ELF-1 (cell line): ENCODE results near the gene HLA-DOA.
A peak's percentile ranks its signal among the peaks of the same experiment; 100 is the strongest.

Experiments
- DNase-seq: peaks from one replicate; pipeline ENCODE4 v3.0.0-alpha.2; 2016; ENCODE audit warnings: low read depth, low spot score

Gene HLA-DOA

DNA sequence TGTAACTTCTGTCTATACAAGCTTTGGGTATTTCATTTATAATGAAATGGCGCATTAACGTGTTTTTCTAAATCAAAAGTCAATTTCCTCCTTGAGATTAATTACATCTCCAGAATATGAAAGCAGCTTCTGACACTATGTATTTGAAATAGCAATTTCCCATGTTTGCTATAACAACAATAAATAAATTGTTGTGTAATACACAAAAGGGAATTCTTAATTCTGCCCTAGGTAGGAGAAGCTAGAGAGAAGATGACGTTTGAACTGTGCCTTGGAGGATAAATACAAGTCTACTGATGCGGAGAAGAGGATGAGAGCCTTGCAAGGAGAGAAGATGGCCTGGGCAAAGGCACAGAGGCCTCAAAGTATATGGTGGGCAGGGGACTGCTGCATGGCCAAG lies 7.6 kb upstream of the HLA-DOA start:
- DNase-seq, result no peak

DNA sequence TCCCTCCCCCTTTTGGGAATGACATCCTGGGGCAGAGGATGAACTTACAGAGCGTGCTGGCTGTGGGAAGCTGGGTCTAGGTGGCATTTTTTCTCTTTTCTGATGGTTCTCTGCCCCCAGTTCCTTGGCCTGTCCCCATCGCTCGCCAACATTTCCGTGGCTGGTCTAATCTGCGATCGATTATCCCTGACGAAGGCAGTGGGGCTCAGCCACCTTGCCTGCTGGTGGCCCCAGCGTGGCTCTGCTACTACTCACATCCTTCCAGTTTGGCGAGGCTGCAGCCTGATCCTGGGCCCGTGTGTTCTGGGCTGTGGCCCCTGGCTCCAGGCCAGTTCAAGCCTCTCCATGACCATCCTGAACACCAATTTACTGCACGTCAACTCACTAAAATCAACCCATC lies 6.4 kb upstream of the HLA-DOA start:
- no peak for DNase-seq

DNA sequence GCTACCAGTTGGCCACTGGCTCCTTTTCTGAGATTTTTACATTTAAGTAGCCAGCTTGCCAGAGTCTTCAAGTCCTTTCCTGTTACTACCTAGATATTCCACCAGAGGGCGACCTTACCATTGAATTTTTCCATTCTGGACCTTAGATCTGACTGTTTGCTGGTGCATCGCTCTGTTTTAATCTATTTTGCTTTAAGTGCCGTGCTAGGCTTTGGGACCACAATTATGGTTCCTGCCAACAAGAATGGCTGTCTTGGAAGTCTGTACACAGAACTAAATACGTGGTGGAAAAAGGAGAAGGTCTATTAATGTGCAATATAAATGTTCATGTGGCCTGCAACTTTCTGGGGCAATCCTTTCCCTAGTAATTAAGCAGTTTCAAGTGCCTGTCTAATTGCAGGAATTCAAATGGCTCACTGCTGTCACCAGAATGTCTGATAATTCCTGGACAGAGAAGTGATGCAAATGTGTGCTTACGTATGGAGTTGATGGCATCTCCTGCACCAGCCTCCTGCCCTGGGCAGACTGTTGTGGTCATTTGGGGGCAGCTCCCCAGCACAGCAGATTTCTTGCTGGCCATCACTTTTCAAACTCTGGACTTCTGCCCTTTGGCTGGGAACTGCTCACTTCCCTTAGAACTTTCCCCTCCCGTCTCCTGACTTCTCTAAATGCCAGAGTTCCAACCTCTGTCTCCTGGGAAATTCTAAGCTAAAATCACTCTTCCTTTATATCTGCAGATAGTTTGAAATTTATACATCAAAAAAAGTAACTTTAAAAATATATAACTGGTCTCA lies 5.6 kb upstream of the HLA-DOA start:
- peak; percentile 76 for DNase-seq

DNA sequence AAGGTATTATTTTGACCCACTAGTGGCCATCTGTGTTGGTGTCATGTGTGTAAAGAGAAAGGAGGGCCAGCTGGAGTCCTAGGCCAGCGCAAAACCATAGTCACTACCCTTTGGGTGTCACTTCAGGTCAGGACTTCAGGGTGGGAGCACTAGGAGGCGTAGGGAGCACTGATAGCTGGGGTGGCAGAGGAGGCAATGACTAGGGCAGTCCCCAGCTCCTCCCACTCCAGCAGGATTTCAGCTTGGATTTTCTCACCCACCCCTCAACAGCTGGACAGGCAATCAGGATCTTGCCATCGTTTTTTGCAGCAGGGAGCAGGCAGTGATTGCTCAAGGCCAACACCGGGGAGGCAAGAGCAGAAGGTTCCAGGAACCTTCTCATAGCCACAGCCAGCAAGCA lies 4.2 kb upstream of the HLA-DOA start:
- DNase-seq, result no peak

DNA sequence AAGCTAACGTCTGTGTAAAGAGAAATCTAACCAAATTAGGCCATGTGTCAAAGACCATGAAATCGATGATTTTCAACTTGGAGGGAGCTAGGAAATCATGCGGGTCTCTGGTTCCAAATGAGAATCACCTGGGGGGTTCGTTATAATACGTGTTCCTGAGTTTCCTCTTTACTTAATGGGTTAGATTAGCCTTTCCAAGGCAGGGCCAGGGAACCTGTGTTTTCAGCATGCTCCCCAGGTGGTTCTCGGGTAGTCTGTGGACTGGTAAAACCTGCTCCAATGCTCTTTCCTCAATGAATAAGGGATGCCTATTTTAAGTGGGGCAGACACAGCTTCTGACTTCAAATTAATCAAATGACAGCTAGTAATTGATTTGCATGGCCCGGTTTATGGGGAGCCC lies 965 bp upstream of the HLA-DOA start:
- no peak for DNase-seq

- DNase-seq, result no peak
These were observed 1.5 kb downstream of the HLA-DOA start for GRCh38 chr6:33007831-33008400.

DNA sequence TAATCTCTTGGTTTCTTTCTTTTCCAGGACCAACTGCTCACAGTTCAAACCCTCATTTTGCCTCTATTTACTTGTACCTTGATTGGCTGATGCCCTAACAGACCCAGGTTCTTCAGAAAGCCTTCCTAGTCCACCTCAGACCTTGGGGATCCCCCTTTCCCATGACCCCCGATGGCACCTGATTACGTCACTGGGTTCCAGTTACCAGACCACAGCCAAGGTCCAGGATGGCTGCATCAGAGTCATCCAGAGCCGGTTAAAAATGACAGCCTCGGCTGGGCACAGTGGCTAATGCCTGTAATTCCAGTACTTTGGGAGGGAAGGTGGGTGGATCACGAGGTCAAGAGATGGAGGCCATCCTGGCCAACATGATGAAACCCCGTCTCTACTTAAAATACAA lies 4.5 kb downstream of the HLA-DOA start:
- no peak for DNase-seq

DNA sequence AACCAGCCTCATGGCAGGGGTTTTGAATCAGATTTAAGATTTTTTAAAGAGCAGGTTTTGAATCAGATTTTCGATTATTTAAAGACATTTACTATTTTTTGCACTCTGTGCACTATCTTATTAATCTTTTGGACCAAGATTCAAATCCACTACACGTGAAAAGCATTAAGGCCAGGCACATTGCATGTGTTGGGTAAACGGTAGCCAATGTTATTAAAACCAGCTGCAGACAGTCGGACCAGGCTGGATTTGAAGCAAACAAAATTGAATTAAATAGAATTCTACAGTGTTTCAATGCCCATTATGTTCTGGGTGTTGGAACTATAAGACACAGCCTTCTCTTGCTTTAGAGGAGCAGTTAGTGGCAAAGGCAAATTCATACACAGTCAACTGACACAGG lies 7.7 kb downstream of the HLA-DOA start:
- DNase-seq, result no peak

GRCh38 chr6:33000055-33000454 lies 9.3 kb downstream of the HLA-DOA start:
- peak; percentile 72 for DNase-seq

DNA sequence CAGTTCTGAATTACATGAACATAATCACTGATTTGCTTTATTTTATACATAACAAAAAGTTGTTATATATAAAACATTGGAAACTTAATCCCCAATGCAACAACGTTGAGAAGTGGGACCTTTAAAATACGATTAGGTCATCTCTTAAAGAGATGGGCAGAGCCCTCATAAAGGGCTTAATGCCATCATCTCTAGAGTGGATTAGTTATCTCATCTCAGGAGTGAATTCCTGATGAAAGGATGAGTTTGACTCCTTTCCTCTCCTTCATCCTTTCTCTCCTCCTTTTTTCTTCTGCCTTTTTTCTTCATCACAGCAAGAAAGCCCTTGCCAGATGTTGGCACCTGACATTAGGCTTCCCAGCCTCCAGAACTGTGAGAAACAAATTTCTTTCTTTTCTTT lies 13.9 kb downstream of the HLA-DOA start:
- DNase-seq, result no peak

GRCh38 chr6:32993363-32993973 lies 15.9 kb downstream of the HLA-DOA start:
- no peak for DNase-seq

GRCh38 chr6:32991972-32992371 lies 17.4 kb downstream of the HLA-DOA start:
- no peak for DNase-seq

GRCh38 chr6:32989368-32989767 lies 20.0 kb downstream of the HLA-DOA start:
- DNase-seq, result no peak

DNA sequence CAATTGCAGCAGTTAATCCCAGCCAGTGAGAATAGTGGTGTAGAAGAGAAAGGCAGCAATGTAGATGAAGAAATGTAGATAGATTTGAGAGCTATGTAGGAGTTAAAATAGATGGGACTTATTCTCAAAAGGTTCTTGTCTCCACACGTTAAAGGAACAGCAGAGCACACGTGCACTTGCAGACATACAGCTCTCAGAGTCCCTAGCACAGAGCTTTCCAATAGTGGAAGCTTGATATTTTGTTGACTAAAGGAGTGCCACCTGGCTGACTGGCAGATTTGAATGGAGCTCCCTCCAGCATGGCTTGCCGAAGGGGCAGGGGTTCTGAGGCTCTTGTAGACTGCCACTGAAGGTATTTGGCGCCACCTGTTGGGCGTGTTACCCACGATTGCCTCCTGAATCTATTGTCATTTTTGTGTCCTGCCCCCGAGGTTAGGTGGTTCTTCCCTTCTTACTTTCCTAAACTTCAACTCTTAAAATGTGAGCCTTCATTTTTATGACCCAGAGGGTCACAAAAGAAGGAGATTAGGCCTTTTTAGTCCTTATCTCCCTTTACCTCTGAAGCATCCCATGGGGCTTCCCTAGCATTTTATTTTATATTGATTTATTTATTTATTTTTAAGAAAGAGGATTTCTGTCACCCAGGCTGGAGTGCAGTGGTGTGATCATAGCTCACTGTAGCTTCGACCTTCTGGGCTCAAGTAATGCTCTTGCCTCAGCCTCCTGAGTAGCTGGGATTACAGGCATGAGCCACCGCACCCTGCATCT lies 24.6 kb downstream of the HLA-DOA start:
- DNase-seq, result peak; percentile 87

DNA sequence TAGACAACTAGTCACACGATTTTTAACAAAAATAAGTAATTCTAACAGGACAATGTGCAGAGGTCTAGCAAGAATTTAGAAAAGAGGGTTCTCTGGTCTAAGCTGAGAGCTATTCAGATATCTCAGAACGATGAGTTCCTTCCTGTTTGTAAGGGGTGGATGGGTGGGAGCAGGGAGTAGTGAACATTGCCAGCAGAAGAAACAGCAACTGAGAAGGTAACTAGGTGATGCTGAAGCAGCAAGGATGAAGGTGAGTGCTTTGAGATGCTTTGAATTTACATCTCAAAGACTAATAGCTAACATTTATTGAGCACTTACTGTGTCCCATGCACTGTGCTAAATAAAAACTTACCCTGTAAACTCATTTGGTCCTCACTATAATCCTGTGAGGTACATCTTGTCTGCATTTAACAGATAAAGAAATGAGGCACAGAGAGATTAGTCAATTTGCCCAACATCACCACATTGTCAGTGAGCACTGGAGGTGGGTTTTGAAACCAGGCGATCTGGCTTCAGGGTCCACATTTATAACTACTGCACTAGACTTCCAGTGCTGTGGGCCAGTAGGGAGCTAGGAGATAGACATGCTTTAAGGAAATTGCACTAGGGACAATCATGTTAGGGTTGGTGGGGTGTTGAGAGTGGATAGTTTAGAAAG lies 25.3 kb downstream of the HLA-DOA start:
- no peak for DNase-seq

- DNase-seq, result no peak
These were observed 25.9 kb downstream of the HLA-DOA start for GRCh38 chr6:32983493-32983848.

GRCh38 chr6:32982702-32983492 lies 26.5 kb downstream of the HLA-DOA start:
- DNase-seq, result no peak

- no peak for DNase-seq
These were observed 27.2 kb downstream of the HLA-DOA start for GRCh38 chr6:32982084-32982701.

DNA sequence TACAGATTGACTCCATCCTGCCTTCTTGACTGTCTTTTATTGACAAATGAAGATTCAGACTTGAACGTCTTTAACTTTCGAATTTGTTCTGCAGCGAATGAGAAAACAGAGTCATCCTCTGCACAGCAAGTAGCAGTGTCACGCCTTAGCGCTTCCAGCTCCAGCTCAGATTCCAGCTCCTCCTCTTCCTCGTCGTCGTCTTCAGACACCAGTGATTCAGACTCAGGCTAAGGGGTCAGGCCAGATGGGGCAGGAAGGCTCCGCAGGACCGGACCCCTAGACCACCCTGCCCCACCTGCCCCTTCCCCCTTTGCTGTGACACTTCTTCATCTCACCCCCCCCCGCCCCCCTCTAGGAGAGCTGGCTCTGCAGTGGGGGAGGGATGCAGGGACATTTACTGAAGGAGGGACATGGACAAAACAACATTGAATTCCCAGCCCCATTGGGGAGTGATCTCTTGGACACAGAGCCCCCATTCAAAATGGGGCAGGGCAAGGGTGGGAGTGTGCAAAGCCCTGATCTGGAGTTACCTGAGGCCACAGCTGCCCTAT lies 28.8 kb downstream of the HLA-DOA start:
- no peak for DNase-seq

DNA sequence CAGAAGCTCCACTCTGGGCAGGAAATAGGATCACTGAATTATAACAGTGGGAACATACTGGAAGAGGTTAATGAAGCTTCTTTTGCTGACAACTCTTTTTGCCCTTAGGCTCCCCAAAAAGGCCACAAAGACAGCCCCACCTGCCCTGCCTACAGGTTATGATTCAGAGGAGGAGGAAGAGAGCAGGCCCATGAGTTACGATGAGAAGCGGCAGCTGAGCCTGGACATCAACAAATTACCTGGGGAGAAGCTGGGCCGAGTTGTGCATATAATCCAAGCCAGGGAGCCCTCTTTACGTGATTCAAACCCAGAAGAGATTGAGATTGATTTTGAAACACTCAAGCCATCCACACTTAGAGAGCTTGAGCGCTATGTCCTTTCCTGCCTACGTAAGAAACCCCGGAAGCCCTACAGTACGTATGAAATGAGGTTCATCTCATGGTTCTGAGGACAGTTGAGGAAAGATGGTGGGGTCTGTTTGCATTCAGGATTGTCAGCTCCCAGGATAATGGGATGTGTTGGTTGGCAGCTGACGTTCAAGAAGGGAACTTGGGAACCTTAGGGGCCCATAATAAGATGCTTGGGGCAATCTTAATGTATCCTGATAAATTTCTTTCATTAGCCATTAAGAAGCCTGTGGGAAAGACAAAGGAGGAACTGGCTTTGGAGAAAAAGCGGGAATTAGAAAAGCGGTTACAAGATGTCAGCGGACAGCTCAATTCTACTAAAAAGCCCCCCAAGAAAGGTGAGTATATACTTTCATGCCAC lies 29.5 kb downstream of the HLA-DOA start:
- no peak for DNase-seq
